RWPE2 (cell line): ENCODE measurements around the gene PLIN4.

Experiments used
- ATAC-seq: fragments of 200-7000 bp; cut with Tn5 transposase; 3 replicates; pipeline ENCODE4 v1.9.1; 2021; ENCODE audit warnings: low read depth
- DNase-seq: peaks from one replicate; pipeline ENCODE4 v3.0.0-alpha.2; 2020; ENCODE audit warnings: low spot score
- H3K27ac ChIP-seq: fragments of 450-650 bp; 2 replicates; pipeline ENCODE4 v1.5.1; 2017; ENCODE audit warnings: mild to moderate bottlenecking; ENCODE audit not compliant: poor library complexity, severe bottlenecking
- H3K27me3 ChIP-seq: fragments of 250-450 bp; sonication (Bioruptor Pico); 2 replicates; pipeline ENCODE4 v1.5.1; 2021; ENCODE audit warnings: mild to moderate bottlenecking, moderate library complexity; ENCODE audit not compliant: insufficient read depth, poor library complexity, severe bottlenecking
- H3K36me3 ChIP-seq: fragments of 250-450 bp; sonication (Bioruptor Pico); 2 replicates; pipeline ENCODE4 v1.5.1; 2020; ENCODE audit warnings: low read depth, mild to moderate bottlenecking, moderate library complexity
- H3K4me1 ChIP-seq: fragments of 250-450 bp; sonication (Bioruptor Pico); 2 replicates; pipeline ENCODE4 v1.5.1; 2021; ENCODE audit warnings: mild to moderate bottlenecking, moderate library complexity; ENCODE audit not compliant: insufficient read depth, poor library complexity, severe bottlenecking
- H3K4me3 ChIP-seq: fragments of 250-450 bp; sonication (Bioruptor Pico); 2 replicates; pipeline ENCODE4 v1.5.1; 2021; ENCODE audit warnings: mild to moderate bottlenecking, moderate library complexity; ENCODE audit not compliant: severe bottlenecking
- H3K9me3 ChIP-seq: fragments of 250-450 bp; sonication (Bioruptor Pico); 2 replicates; pipeline ENCODE4 v1.5.1; 2021; ENCODE audit warnings: mild to moderate bottlenecking, moderate library complexity; ENCODE audit not compliant: severe bottlenecking
- CTCF ChIP-seq: fragments of 450-650 bp; IDR thresholded peaks from one replicate; pipeline ENCODE4 v1.5.1; 2017; ENCODE audit warnings: mild to moderate bottlenecking, moderate library complexity; ENCODE audit not compliant: poor library complexity, severe bottlenecking

The PLIN4 gene

GRCh38 chr19:4516199-4516938 lies 1.9 kb downstream of the PLIN4 start:
- H3K27me3 ChIP-seq = no peaks in the 10 kb centered on the region
- ATAC-seq = no peak
- DNase-seq = no peak
- no peaks in the 10 kb centered on the region for H3K36me3 ChIP-seq
- no peak for TF ChIP-seq CTCF
- H3K4me3 ChIP-seq = no peak overlapping the region
- H3K4me1 ChIP-seq = peaks cover 10% of the 10 kb centered on the region
- H3K27ac ChIP-seq = no peak overlapping the region
- no peaks in the 10 kb centered on the region for H3K9me3 ChIP-seq

GRCh38 chr19:4515732-4516131 lies 2.6 kb downstream of the PLIN4 start:
- ATAC-seq = no peak
- no peak overlapping the region for H3K27ac ChIP-seq

GRCh38 chr19:4513248-4513647 lies 5.0 kb downstream of the PLIN4 start:
- no peak for DNase-seq
- no peak for ATAC-seq
- Histone ChIP-seq H3K4me1 (no peaks in the 10 kb centered on the region), H3K9me3 (no peaks in the 10 kb centered on the region), H3K36me3 (no peaks in the 10 kb centered on the region), H3K27ac (no peak overlapping the region), H3K4me3 (no peak overlapping the region), H3K27me3 (no peaks in the 10 kb centered on the region)
- TF ChIP-seq CTCF = no peak

More at GRCh38 chr19:4515732-4516131, 2.6 kb downstream of the PLIN4 start:
- Histone ChIP-seq H3K4me1 (peaks cover 10% of the 10 kb centered on the region), H3K9me3 (no peaks in the 10 kb centered on the region), H3K27me3 (no peaks in the 10 kb centered on the region), H3K36me3 (no peaks in the 10 kb centered on the region), H3K4me3 (no peak overlapping the region)
- DNase-seq = no peak
- TF ChIP-seq CTCF = no peak

- Histone ChIP-seq H3K27me3 (no peaks in the 10 kb centered on the region), H3K36me3 (no peaks in the 10 kb centered on the region), H3K4me1 (no peaks in the 10 kb centered on the region), H3K4me3 (no peak overlapping the region), H3K27ac (no peak overlapping the region), H3K9me3 (no peaks in the 10 kb centered on the region)
- ATAC-seq (no peak), DNase-seq (no peak)
- no peak for TF ChIP-seq CTCF
Measured at GRCh38 chr19:4512070-4512469, 6.2 kb downstream of the PLIN4 start.
